Measurements from ENCODE around the gene CHRNA5.
"Not testable (repeated sequence)": the region's sequence is repeated elsewhere in the genome, so short reads cannot be mapped to it uniquely, and the experiment has no call there.

CHRNA5 gene

DNA sequence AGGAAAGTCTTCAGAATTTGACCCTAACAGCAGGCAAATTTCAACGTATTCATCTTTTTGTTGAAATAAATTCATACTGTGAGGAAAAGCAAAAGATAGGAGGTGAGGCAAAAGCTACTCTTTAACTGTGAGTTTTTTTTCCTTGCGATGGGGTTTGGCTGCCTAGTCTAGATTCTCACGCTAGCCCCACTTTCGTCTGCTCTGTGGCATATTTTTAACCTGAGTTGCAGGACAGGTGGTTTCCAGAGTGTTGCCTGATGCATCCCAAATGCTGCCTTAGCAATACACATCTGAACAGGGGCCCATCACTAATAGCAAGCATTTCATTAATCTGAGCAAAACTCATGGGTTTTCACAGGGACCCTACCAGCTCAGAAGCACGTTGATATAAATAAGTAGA lies 13.4 kb upstream of the CHRNA5 start:
- Histone ChIP-seq H3K9me2 (ENCODE audit: low read depth, low read length) (no peaks in the 10 kb centered on the region), H3K36me3 (ENCODE audit: insufficient read depth, low read length) (peaks cover 41% of the 10 kb centered on the region), H4K20me1 (ENCODE audit: insufficient read depth, low read length) (no peaks in the 10 kb centered on the region), H3K9ac (ENCODE audit: low read length) (no peak overlapping the region), H3K4me1 (ENCODE audit: insufficient read depth, low read length, severe bottlenecking) (no peaks in the 10 kb centered on the region), H3K27me3 (ENCODE audit: insufficient read depth, low read length) (no peaks in the 10 kb centered on the region), H3K4me3 (ENCODE audit: low read depth, low read length, poor library complexity, severe bottlenecking) (no peak overlapping the region), H2AFZ (ENCODE audit: low read length) (no peak overlapping the region), H3K27ac (ENCODE audit: low read depth, low read length, poor library complexity, severe bottlenecking) (no peak overlapping the region), H3K79me2 (ENCODE audit: insufficient read depth, low read length) (no peaks in the 10 kb centered on the region), H3K4me2 (ENCODE audit: low read length) (no peak overlapping the region), H3F3A (ENCODE audit: insufficient read depth, low read length) (peaks cover 10% of the 10 kb centered on the region; the same call in 1 of the 2 replicates), H3K9me3 (ENCODE audit: low read length) (no peaks in the 10 kb centered on the region)
- TF ChIP-seq EZH2 (IDR thresholded peaks at IDR 0.05; ENCODE audit: borderline replicate concordance, low read length): no peak
- TF ChIP-seq, protein P1, sequence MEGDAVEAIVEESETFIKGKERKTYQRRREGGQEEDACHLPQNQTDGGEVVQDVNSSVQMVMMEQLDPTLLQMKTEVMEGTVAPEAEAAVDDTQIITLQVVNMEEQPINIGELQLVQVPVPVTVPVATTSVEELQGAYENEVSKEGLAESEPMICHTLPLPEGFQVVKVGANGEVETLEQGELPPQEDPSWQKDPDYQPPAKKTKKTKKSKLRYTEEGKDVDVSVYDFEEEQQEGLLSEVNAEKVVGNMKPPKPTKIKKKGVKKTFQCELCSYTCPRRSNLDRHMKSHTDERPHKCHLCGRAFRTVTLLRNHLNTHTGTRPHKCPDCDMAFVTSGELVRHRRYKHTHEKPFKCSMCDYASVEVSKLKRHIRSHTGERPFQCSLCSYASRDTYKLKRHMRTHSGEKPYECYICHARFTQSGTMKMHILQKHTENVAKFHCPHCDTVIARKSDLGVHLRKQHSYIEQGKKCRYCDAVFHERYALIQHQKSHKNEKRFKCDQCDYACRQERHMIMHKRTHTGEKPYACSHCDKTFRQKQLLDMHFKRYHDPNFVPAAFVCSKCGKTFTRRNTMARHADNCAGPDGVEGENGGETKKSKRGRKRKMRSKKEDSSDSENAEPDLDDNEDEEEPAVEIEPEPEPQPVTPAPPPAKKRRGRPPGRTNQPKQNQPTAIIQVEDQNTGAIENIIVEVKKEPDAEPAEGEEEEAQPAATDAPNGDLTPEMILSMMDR (IDR thresholded peaks at IDR 0.05; ENCODE audit: low read length): no peak

DNA sequence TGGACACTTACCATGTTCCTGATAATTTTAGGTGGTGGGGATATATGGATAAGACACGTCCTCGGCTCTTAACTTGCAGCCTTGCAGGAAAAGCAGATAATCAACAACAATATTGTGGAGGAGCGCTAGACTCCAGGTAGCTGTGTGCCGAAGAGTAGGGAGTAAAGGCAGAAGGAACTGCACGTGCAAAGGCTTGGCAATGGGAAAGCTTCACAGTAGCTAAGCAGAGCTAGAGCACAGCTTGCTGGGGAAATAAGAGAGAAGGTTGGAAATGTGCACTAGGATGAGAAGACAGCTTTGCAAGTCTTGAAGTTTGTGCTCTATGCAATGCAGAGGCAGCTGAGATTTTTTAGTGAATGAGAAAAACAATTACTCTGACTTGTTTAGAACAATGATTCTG lies 12.7 kb upstream of the CHRNA5 start:
- no peak overlapping the region for H3K27ac ChIP-seq (ENCODE audit: low read depth, low read length, poor library complexity, severe bottlenecking)

DNA sequence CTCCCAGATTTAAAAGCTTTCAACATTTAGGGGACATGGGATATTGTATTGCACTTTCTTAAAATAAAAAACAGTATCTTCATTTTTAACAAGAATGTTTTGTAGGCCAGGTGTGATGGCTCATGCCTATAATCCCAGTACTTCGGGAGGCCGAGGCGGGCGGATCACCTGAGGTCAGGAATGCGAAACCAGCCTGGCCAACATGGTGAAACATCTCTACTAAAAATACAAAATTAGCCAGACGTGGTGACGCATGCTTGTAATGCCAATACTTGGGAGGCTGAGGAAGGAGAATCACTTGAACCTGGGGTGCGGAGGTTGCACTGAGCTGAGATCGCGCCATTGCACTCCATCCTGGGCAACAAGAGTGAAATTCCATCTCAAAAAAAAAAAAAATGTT lies 5.1 kb upstream of the CHRNA5 start:
- H4K20me1 ChIP-seq (ENCODE audit: insufficient read depth, low read length): not testable (repeated sequence)

More for the DNA sequence above, 12.7 kb upstream of the CHRNA5 start:
- no peak overlapping the region for H3K4me2 ChIP-seq (ENCODE audit: low read length)
- H2AFZ ChIP-seq (ENCODE audit: low read length): no peak overlapping the region
- H3K27me3 ChIP-seq (ENCODE audit: insufficient read depth, low read length): no peaks in the 10 kb centered on the region
- H3K4me3 ChIP-seq (ENCODE audit: low read depth, low read length, poor library complexity, severe bottlenecking): no peak overlapping the region
- no peaks in the 10 kb centered on the region for H3K4me1 ChIP-seq (ENCODE audit: insufficient read depth, low read length, severe bottlenecking)
- TF ChIP-seq, protein P1 (IDR thresholded peaks at IDR 0.05; ENCODE audit: low read length): no peak
- no peak for TF ChIP-seq EZH2 (IDR thresholded peaks at IDR 0.05; ENCODE audit: borderline replicate concordance, low read length)
- peaks cover 10% of the 10 kb centered on the region; the same call in 1 of the 2 replicates for H3F3A ChIP-seq (ENCODE audit: insufficient read depth, low read length)
- no peaks in the 10 kb centered on the region for H3K9me3 ChIP-seq (ENCODE audit: low read length)
- H3K36me3 ChIP-seq (ENCODE audit: insufficient read depth, low read length): peaks cover 34% of the 10 kb centered on the region
- no peaks in the 10 kb centered on the region for H3K9me2 ChIP-seq (ENCODE audit: low read depth, low read length)
- no peaks in the 10 kb centered on the region for H4K20me1 ChIP-seq (ENCODE audit: insufficient read depth, low read length)
- no peaks in the 10 kb centered on the region for H3K79me2 ChIP-seq (ENCODE audit: insufficient read depth, low read length)
- H3K9ac ChIP-seq (ENCODE audit: low read length): no peak overlapping the region

DNA sequence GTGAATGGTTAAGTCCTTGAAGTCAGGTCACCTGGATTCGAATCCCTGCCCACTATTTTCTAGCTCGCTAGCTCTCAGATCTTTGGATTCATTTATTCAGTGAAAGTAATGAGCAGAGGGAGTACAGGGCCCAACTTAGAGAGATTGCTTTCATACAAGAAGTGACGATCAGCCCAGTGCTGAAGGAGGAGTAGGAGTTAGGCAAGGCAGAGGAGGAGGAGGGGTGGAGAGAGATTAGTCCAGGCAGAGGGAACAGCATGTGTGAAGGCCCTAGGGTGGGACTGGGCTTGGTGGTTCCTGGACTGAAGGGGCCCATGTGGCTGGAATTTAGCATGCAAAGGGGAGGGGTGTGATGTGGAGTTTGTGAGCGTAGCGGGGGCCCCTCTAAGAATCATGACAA lies 3.8 kb upstream of the CHRNA5 start:
- no peak overlapping the region for H3K4me3 ChIP-seq (ENCODE audit: low read depth, low read length, poor library complexity, severe bottlenecking)
- H3K4me2 ChIP-seq (ENCODE audit: low read length): no peak overlapping the region
- no peak for TF ChIP-seq EZH2 (IDR thresholded peaks at IDR 0.05; ENCODE audit: borderline replicate concordance, low read length)
- TF ChIP-seq, protein P1 (IDR thresholded peaks at IDR 0.05; ENCODE audit: low read length): no peak
- H2AFZ ChIP-seq (ENCODE audit: low read length): no peak overlapping the region
- no peaks in the 10 kb centered on the region for H3K79me2 ChIP-seq (ENCODE audit: insufficient read depth, low read length)
- peaks cover 18% of the 10 kb centered on the region for H3K4me1 ChIP-seq (ENCODE audit: insufficient read depth, low read length, severe bottlenecking)
- H3K9me3 ChIP-seq (ENCODE audit: low read length): no peaks in the 10 kb centered on the region
- H3K27me3 ChIP-seq (ENCODE audit: insufficient read depth, low read length): no peaks in the 10 kb centered on the region
- H3K36me3 ChIP-seq (ENCODE audit: insufficient read depth, low read length): no peaks in the 10 kb centered on the region
- no peaks in the 10 kb centered on the region for H3F3A ChIP-seq (ENCODE audit: insufficient read depth, low read length)
- no peak overlapping the region for H3K9ac ChIP-seq (ENCODE audit: low read length)
- H3K9me2 ChIP-seq (ENCODE audit: low read depth, low read length): no peaks in the 10 kb centered on the region
- no peaks in the 10 kb centered on the region for H4K20me1 ChIP-seq (ENCODE audit: insufficient read depth, low read length)
- no peak overlapping the region for H3K27ac ChIP-seq (ENCODE audit: low read depth, low read length, poor library complexity, severe bottlenecking)

More for the DNA sequence above, 5.1 kb upstream of the CHRNA5 start:
- H3K79me2 ChIP-seq (ENCODE audit: insufficient read depth, low read length); H3K9me2 ChIP-seq (ENCODE audit: low read depth, low read length); H3K36me3 ChIP-seq (ENCODE audit: insufficient read depth, low read length); H2AFZ ChIP-seq (ENCODE audit: low read length); H3K27me3 ChIP-seq (ENCODE audit: insufficient read depth, low read length); H3K9me3 ChIP-seq (ENCODE audit: low read length); H3F3A ChIP-seq (ENCODE audit: insufficient read depth, low read length); H3K4me2 ChIP-seq (ENCODE audit: low read length); H3K9ac ChIP-seq (ENCODE audit: low read length); H3K4me3 ChIP-seq (ENCODE audit: low read depth, low read length, poor library complexity, severe bottlenecking); H3K27ac ChIP-seq (ENCODE audit: low read depth, low read length, poor library complexity, severe bottlenecking): not testable (repeated sequence)
- H3K4me1 ChIP-seq (ENCODE audit: insufficient read depth, low read length, severe bottlenecking): peaks cover 10% of the 10 kb centered on the region
